HuH-7.5 (cell line): ENCODE results near the gene TNPO1.
"Not testable (repeated sequence)": the region's sequence is repeated elsewhere in the genome, so short reads cannot be mapped to it uniquely, and the experiment has no call there.

Experiments used
- DNase-seq: peaks from one replicate; pipeline ENCODE4 v3.0.0; 2011; ENCODE audit warnings: low spot score

The TNPO1 gene

GRCh38 chr5:72854419-72854818, 38.0 kb downstream of the TNPO1 start:
- no peak for DNase-seq

- no peak for DNase-seq
Observed at GRCh38 chr5:72855821-72856220, 39.4 kb downstream of the TNPO1 start.

GRCh38 chr5:72857396-72857795, 40.9 kb downstream of the TNPO1 start:
- DNase-seq, result no peak

GRCh38 chr5:72859127-72859526, 42.7 kb downstream of the TNPO1 start:
- DNase-seq, result no peak

GRCh38 chr5:72860499-72860898, 44.0 kb downstream of the TNPO1 start:
- no peak for DNase-seq

- DNase-seq, result no peak
Observed at GRCh38 chr5:72871366-72872024, 55.0 kb downstream of the TNPO1 start.

- DNase-seq, result no peak
Observed at GRCh38 chr5:72878854-72879253, 62.4 kb downstream of the TNPO1 start.

- DNase-seq, result no peak
Observed at GRCh38 chr5:72882989-72883388, 66.5 kb downstream of the TNPO1 start.

- DNase-seq, result no peak
Observed at GRCh38 chr5:72883850-72884249, 67.4 kb downstream of the TNPO1 start.

- no peak for DNase-seq
Observed at GRCh38 chr5:72884892-72885291, 68.4 kb downstream of the TNPO1 start.

- no peak for DNase-seq
Observed at GRCh38 chr5:72885824-72886223, 69.4 kb downstream of the TNPO1 start.

- no peak for DNase-seq
Observed at GRCh38 chr5:72888595-72888994, 72.1 kb downstream of the TNPO1 start.

- no peak for DNase-seq
Observed at GRCh38 chr5:72889324-72889723, 72.9 kb downstream of the TNPO1 start.

- no peak for DNase-seq
Observed at GRCh38 chr5:72892846-72893245, 76.4 kb downstream of the TNPO1 start.

GRCh38 chr5:72895758-72896157, 79.3 kb downstream of the TNPO1 start:
- DNase-seq, result no peak

- no peak for DNase-seq
Observed at GRCh38 chr5:72906806-72907205, 90.3 kb downstream of the TNPO1 start.

GRCh38 chr5:72908664-72909063, 92.2 kb downstream of the TNPO1 start:
- no peak for DNase-seq

- DNase-seq, result no peak
Observed at GRCh38 chr5:72917371-72917776, 100.9 kb downstream of the TNPO1 start.

GRCh38 chr5:72920690-72921502, 104.4 kb downstream of the TNPO1 start:
- no peak for DNase-seq

GRCh38 chr5:72921886-72922285, 105.4 kb downstream of the TNPO1 start:
- no peak for DNase-seq

- no peak for DNase-seq
Observed at GRCh38 chr5:72922422-72922821, 106.0 kb downstream of the TNPO1 start.

- no peak for DNase-seq
Observed at GRCh38 chr5:72925336-72926010, 109.0 kb downstream of the TNPO1 start.

- not testable (repeated sequence) for DNase-seq
Observed at GRCh38 chr5:72932686-72933085, 116.2 kb downstream of the TNPO1 start.
